HCT116 (cell line): ENCODE measurements around the gene SMIM3. TPM values are rescaled to one million over a fixed set of nuclear protein-coding genes. Genes with fewer than 3 reads are reported as not detected.
"Not testable (repeated sequence)": the region's sequence is repeated elsewhere in the genome, so short reads cannot be mapped to it uniquely, and the experiment has no call there.

Experiments
- ATAC-seq: fragments of 200-7000 bp; cut with Tn5 transposase; 2 replicates; pipeline ENCODE4 v1.9.1; 2020; ENCODE audit warnings: mild to moderate bottlenecking, moderate library complexity
- BruUV-seq: library from RNA; stranded (reverse); fragments of 400-500 nt; replicated peaks from 2 replicates; lab custom pipeline; 2021; lab: Mats Ljungman, UMichigan
- CTCF ChIA-PET: fragments of 300-600 bp; sonication (Branson Sonifier 250); formaldehyde crosslinking; loops from one replicate; lab custom pipeline; 2021; ENCODE audit warnings: antibody characterized with exemption; lab: Charles Lee
- POLR2A ChIA-PET: fragments of 300-600, 350-600 bp; sonication (Branson Sonifier 250); formaldehyde crosslinking; loops from one replicate; lab custom pipeline; 2021; ENCODE audit warnings: antibody characterized with exemption; lab: Charles Lee
- RAD21 ChIA-PET, 2 experiments: fragments of 300-600 bp; sonication (Branson Sonifier 250); formaldehyde crosslinking; loops; one replicate each; lab custom pipeline; 2023; ENCODE audit warnings: low total read pairs in 2 of 2; ENCODE audit not compliant: uncharacterized antibody in 2 of 2, unreplicated experiment in 2 of 2, low non-redundant PET in 1 of 2; lab: Charles Lee
- DNase-seq: peaks from one replicate; pipeline ENCODE4 v3.0.0-alpha.2; 2010; ENCODE audit warnings: low read depth, low spot score
- H2AFZ ChIP-seq: fragments of 200-600 bp; shearing (Covaris generic), sonication (generic); 2 replicates; pipeline ENCODE4 v1.6.1; 2017; ENCODE audit warnings: low read depth, mixed run types, mixed read lengths, antibody characterized with exemption, low read length; ENCODE audit not compliant: poor library complexity, severe bottlenecking
- H3K27ac ChIP-seq: 2 replicates; pipeline ENCODE4 v1.5.1; 2012; ENCODE audit warnings: low read depth, low read length
- H3K27me3 ChIP-seq: fragments of 200-600 bp; sonication (generic); 2 replicates; pipeline ENCODE4 v1.6.1; 2016; ENCODE audit warnings: mixed run types, low read length, mixed read lengths; ENCODE audit not compliant: insufficient read depth
- H3K36me3 ChIP-seq, 2 experiments: fragments of 200-500 bp in 1 of 2; fragments of 200-600 bp in 1 of 2; sonication (Bioruptor generic) in 1 of 2; sonication (generic) in 1 of 2; 2 replicates each; pipeline versions ENCODE4 v1.5.1 to v1.6.1; 2014 to 2016; ENCODE audit warnings: low read length in 2 of 2, inconsistent platforms in 1 of 2, mixed read lengths in 1 of 2, mixed run types in 1 of 2; ENCODE audit not compliant: insufficient read depth in 2 of 2, control insufficient read depth in 1 of 2
- H3K4me1 ChIP-seq, 2 experiments: fragments of 200-600 bp in 1 of 2; sonication (generic) in 1 of 2; 2 replicates each; pipeline versions ENCODE4 v1.5.1 to v1.6.1; 2012 to 2017; ENCODE audit warnings: low read length in 2 of 2, inconsistent platforms in 1 of 2, mild to moderate bottlenecking in 1 of 2, mixed read lengths in 1 of 2, mixed run types in 1 of 2, moderate library complexity in 1 of 2; ENCODE audit not compliant: insufficient read depth in 2 of 2, control insufficient read depth in 1 of 2
- H3K4me2 ChIP-seq: fragments of 200-600 bp; sonication (generic); 2 replicates; pipeline ENCODE4 v1.6.1; 2017; ENCODE audit warnings: mixed run types, low read length, mixed read lengths
- H3K4me3 ChIP-seq, 2 experiments: fragments of 200-600 bp in 1 of 2; sonication (generic) in 1 of 2; replicated peaks in 1 of 2; 2 replicates each; pipeline ENCODE4 v1.5.1; 2011 to 2016; ENCODE audit warnings: low read length in 2 of 2, control low read depth in 1 of 2, low read depth in 1 of 2, mild to moderate bottlenecking in 1 of 2, mixed read lengths in 1 of 2, mixed run types in 1 of 2
- H3K79me2 ChIP-seq: fragments of 200-600 bp; sonication (generic); 2 replicates; pipeline ENCODE4 v1.6.1; 2017; ENCODE audit warnings: mild to moderate bottlenecking, mixed run types, low read length, moderate library complexity, mixed read lengths; ENCODE audit not compliant: insufficient read depth
- H3K9ac ChIP-seq: fragments of 200-600 bp; sonication (generic); 2 replicates; pipeline ENCODE4 v1.6.1; 2016; ENCODE audit warnings: low read length, mixed read lengths
- H3K9me2 ChIP-seq: fragments of 200-600 bp; sonication (generic), shearing (Covaris generic); 2 replicates; pipeline ENCODE4 v1.6.1; 2017; ENCODE audit warnings: mixed run types, mild to moderate bottlenecking, moderate library complexity; ENCODE audit not compliant: insufficient read depth
- H3K9me3 ChIP-seq, 2 experiments: fragments of 200-500 bp in 1 of 2; fragments of 200-600 bp in 1 of 2; sonication (Bioruptor generic) in 1 of 2; sonication (generic) in 1 of 2; 2 replicates each; pipeline ENCODE4 v1.6.1; 2014 to 2017; ENCODE audit warnings: low read length in 2 of 2, mixed read lengths in 2 of 2, inconsistent platforms in 1 of 2, low read depth in 1 of 2, mild to moderate bottlenecking in 1 of 2, mixed run types in 1 of 2, moderate library complexity in 1 of 2; ENCODE audit not compliant: control insufficient read depth in 1 of 2, insufficient read depth in 1 of 2
- H4K20me1 ChIP-seq: fragments of 200-600 bp; sonication (generic), shearing (Covaris generic); 2 replicates; pipeline ENCODE4 v1.6.1; 2017; ENCODE audit warnings: mixed run types, mild to moderate bottlenecking, moderate library complexity; ENCODE audit not compliant: insufficient read depth
- CBX3 ChIP-seq: IDR thresholded peaks from 2 replicates; pipeline ENCODE4 v1.6.1; 2012; ENCODE audit warnings: low read depth
- CTCF ChIP-seq, 3 experiments: fragments of 200-600 bp in 1 of 3; sonication (generic) in 1 of 3; IDR thresholded peaks in 2 of 3; conservative IDR thresholded peaks in 1 of 3; 2 replicates each; pipeline ENCODE4 v1.5.1; 2012 to 2017; ENCODE audit warnings: low read depth in 2 of 3, low read length in 2 of 3, antibody characterized with exemption in 1 of 3, borderline replicate concordance in 1 of 3, control low read depth in 1 of 3, mild to moderate bottlenecking in 1 of 3, mixed read lengths in 1 of 3, mixed run types in 1 of 3, moderate library complexity in 1 of 3; ENCODE audit not compliant: insufficient read depth in 1 of 3
- EZH2phosphoT487 ChIP-seq: fragments of 200-600 bp; IDR thresholded peaks from 2 replicates; pipeline ENCODE4 v1.6.1; 2018; ENCODE audit warnings: antibody characterized with exemption, borderline replicate concordance
- POLR2AphosphoS5 ChIP-seq: IDR thresholded peaks from 2 replicates; pipeline ENCODE4 v1.6.1; 2011; ENCODE audit warnings: mild to moderate bottlenecking, low read depth, low read length, moderate library complexity
- SP1 ChIP-seq: IDR thresholded peaks from 2 replicates; pipeline ENCODE4 v1.6.1; 2012; ENCODE audit warnings: low read depth
- TCF7L2 ChIP-seq: IDR thresholded peaks from 2 replicates; pipeline ENCODE4 v1.7.0; 2011; ENCODE audit warnings: borderline replicate concordance, inconsistent platforms; ENCODE audit not compliant: insufficient read depth, insufficient read length; ENCODE audit errors: extremely low read depth
- YY1 ChIP-seq: IDR thresholded peaks from 2 replicates; pipeline ENCODE4 v1.6.1; 2011; ENCODE audit warnings: low read length, low read depth, moderate library complexity, mild to moderate bottlenecking; ENCODE audit not compliant: insufficient replicate concordance; ENCODE audit errors: extremely low read depth
- ZNF274 ChIP-seq: fragments of 200-500 bp; sonication (Bioruptor generic); IDR thresholded peaks from 2 replicates; pipeline ENCODE4 v1.6.1; 2014; ENCODE audit warnings: mild to moderate bottlenecking, low read depth, low read length, inconsistent platforms
- intact Hi-C: fragments of 100-400 bp; cut with micrococcal nuclease; formaldehyde crosslinking; loops from 2 replicates; pipeline ENCODE4 v1.10.0; 2022
- total RNA-seq: library from RNA; stranded (reverse); gene quantifications from one replicate; pipeline ENCODE4 v1.2.1, GENCODE V29; 2021; ENCODE audit not compliant: unreplicated experiment

SMIM3 gene
- total RNA-seq, 1 experiment from 2014 or later, result 35.4 TPM

GRCh38 chr5:150831821-150832220, 53.3 kb downstream of the SMIM3 start:
- H3K27ac ChIP-seq, H3K27me3 ChIP-seq, DNase-seq, H3K4me3 ChIP-seq, POLR2A ChIA-PET, H3K4me2 ChIP-seq, intact Hi-C loops, H3K4me1 ChIP-seq, RAD21 ChIA-PET, CTCF ChIA-PET, H3K9me2 ChIP-seq, H3K79me2 ChIP-seq, H2AFZ ChIP-seq, H3K9ac ChIP-seq, H3K9me3 ChIP-seq, BruUV-seq, H4K20me1 ChIP-seq, ATAC-seq, H3K36me3 ChIP-seq: not testable (repeated sequence)

GRCh38 chr5:150836064-150836463, 57.5 kb downstream of the SMIM3 start:
- Histone ChIP-seq H3K27ac (no peak overlapping the region), H3K4me2 (no peak overlapping the region), H4K20me1 (no peaks in the 10 kb centered on the region), H3K79me2 (no peaks in the 10 kb centered on the region), H3K9me2 (no peaks in the 10 kb centered on the region), H3K36me3 (no peaks in the 10 kb centered on the region), H3K9me3 (no peaks in the 10 kb centered on the region), H2AFZ (no peak overlapping the region)
- intact Hi-C loops, result no loop called here
- no TSS peak for BruUV-seq
- CTCF ChIA-PET, result no interaction called here
- no peak for ATAC-seq
- TF ChIP-seq POLR2AphosphoS5 (no peak), CTCF (IDR thresholded peaks at IDR 0.05 in 2 of 3, conservative IDR thresholded peaks at IDR 0.05 in 1 of 3; ENCODE audit: borderline replicate concordance in 1 of 3, insufficient read depth in 1 of 3, low read depth in 2 of 3, low read length in 2 of 3) (no peak), CBX3 (no peak), SP1 (no peak), TCF7L2 (no peak), ZNF274 (no peak), YY1 (no peak), EZH2phosphoT487 (no peak)
- TF ChIP-seq, all 23 proteins: peak for 0
- no peaks in the 10 kb centered on the region for H3K27me3 ChIP-seq
- POLR2A ChIA-PET, result no interaction called here
- H3K4me1 ChIP-seq, result no peaks in the 10 kb centered on the region
- no peak overlapping the region for H3K9ac ChIP-seq
- no peak for DNase-seq
- H3K4me3 ChIP-seq, result no peak overlapping the region
- RAD21 ChIA-PET, result no interaction called here
